Measurements from ENCODE around the gene RAE1. TPM values are rescaled to one million over a fixed set of nuclear protein-coding genes. Genes with fewer than 3 reads are reported as not detected.

Gene RAE1
- total and polyA plus RNA-seq, 4 donors = 3.6 to 19.4 (median 10.8) TPM

DNA sequence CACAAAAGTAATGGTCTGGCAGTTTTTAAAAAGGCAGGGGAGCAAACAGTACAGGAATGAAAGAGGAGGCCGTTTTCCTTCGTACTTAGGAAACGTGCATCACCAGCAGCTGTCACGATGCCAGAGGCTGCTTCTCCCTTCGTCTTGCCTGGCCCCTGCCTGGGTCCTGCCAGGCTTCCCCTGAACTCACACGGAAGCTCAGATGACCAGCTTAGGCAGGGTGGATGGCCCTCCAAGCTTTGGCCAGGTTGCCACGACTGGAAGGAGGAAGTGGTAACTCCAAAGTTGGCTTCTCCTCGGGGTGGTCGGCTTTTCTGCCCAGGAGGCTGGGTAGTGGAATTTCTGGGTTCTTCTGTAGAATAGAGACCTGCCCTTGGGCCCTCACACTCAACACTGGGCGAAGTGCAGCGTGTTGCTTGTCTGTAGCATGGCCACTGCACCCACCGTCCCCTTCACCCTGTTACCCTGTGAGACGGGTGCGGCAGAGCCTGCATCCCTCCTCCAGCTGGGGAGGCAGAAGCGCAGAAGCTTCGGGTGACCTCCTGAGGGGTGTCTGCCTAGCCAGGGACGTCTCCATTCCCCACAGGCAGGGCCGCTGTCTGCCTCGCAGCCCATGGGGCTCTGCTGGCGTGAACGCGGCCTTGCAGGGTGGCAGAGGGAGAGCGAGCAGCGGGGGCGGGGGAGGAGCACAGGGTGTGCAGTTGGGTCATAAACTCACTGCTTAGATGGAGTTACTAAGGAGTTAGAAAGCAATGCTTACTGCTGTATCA is 21.7 kb downstream of the RAE1 start:
- DNase-seq = no peak

DNA sequence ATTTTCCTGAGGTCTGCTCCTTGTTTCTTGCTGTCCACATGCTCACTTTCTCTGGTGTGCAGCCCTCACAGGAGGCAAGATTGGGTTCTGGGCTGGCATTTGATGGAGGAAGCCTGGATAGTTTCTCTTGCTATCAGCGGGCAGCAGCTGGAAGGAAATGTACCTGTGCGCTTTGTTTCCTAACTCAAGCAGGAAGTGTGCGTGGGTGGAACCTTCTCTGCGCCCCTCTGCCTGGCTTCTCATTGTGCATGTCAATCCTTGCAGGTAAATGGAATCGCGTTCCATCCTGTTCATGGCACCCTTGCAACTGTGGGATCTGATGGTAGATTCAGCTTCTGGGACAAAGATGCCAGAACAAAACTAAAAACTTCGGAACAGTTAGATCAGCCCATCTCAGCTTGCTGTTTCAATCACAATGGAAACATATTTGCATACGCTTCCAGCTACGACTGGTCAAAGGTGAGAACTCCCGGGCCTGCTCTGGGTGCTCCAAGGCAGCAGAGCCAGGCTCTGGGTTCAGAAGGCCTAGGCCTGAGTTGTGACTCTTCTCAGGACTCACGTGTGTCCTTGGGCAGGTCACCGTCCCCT is 23.4 kb downstream of the RAE1 start:
- no peaks in the 10 kb centered on the region for H3K9me3 ChIP-seq (ENCODE audit: control insufficient read depth, low read length)
- whole genome bisulfite sequencing, 2 donors = 87% methylated on average over 12 of the region's 12 CpGs
- no peak overlapping the region for H3K27ac ChIP-seq (ENCODE audit: low read depth in 1 of 2, low read length in 2 of 2)
- no peaks in the 10 kb centered on the region for H3K4me1 ChIP-seq (ENCODE audit: control insufficient read depth in 1 of 2, insufficient read depth in 2 of 2, low read length in 2 of 2)
- DNase-seq (no peak), ATAC-seq (ENCODE audit: low FRiP score) (peak; percentile 52)
- intact Hi-C loops (cut with DNase I) = no loop called here
- H3K4me3 ChIP-seq (ENCODE audit: low read length in 2 of 2) = no peak overlapping the region
- H3K27me3 ChIP-seq (ENCODE audit: control insufficient read depth in 1 of 2, insufficient read depth in 2 of 2, low read length in 1 of 2) = no peaks in the 10 kb centered on the region
- peaks cover 8 to 17% of the 10 kb centered on the region in 2 donors for H3K36me3 ChIP-seq (ENCODE audit: control insufficient read depth in 1 of 2, insufficient read depth in 2 of 2, low read length in 1 of 2)

More for the DNA sequence above, 21.7 kb downstream of the RAE1 start:
- Histone ChIP-seq H3K9me3 (ENCODE audit: control insufficient read depth, low read length) (no peaks in the 10 kb centered on the region), H3K4me3 (ENCODE audit: low read length in 2 of 2) (no peak overlapping the region), H3K36me3 (ENCODE audit: control insufficient read depth in 1 of 2, insufficient read depth in 2 of 2, low read length in 1 of 2) (peaks cover 11 to 21% of the 10 kb centered on the region in 2 donors), H3K4me1 (ENCODE audit: control insufficient read depth in 1 of 2, insufficient read depth in 2 of 2, low read length in 2 of 2) (no peaks in the 10 kb centered on the region), H3K27ac (ENCODE audit: low read depth in 1 of 2, low read length in 2 of 2) (no peak overlapping the region), H3K27me3 (ENCODE audit: control insufficient read depth in 1 of 2, insufficient read depth in 2 of 2, low read length in 1 of 2) (no peaks in the 10 kb centered on the region)
- WGBS, 2 donors = 81 to 86% methylated on average over 25 of the region's 25 CpGs
- intact Hi-C loops (cut with DNase I) = no loop called here
- no peak for ATAC-seq (ENCODE audit: low FRiP score)

DNA sequence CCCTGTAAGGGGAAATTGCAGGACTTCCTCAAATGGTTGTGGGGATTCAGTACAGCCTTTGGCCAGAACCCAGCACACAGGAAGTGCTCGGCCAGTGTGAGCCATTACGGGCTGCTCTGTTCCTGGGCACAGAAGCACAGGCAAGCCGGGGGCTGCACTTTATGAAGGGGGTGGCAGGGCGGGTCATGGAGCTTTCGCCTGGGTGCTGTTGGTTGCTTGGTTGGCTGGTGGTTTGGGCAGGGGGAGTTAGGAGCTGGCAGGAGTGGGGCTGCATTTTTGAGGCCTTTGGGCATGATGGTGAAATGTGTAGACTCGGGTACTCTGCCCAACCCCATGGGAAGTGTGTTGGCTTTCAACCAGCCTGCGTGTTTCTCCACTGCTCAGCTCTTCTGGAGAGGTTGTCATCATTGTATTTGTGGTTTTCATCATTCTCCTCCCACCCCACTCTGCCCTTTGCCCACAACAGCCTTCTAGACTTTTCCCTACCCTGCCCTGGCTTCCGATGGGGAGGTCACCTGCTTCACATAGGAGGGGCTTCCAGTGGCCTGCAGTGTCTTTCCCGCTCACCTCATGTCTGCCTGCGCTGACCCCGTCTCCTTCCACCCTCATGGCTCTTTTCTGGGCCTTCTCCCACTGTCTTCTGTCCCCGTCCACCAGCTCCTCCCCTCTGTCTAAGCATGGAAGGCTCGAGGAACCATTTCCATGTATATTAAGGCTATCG is 24.0 kb downstream of the RAE1 start:
- no peaks in the 10 kb centered on the region for H3K27me3 ChIP-seq (ENCODE audit: control insufficient read depth in 1 of 2, insufficient read depth in 2 of 2, low read length in 1 of 2)
- H3K4me3 ChIP-seq (ENCODE audit: low read length in 2 of 2) = no peak overlapping the region
- no peaks in the 10 kb centered on the region for H3K9me3 ChIP-seq (ENCODE audit: control insufficient read depth, low read length)
- intact Hi-C loops (cut with DNase I) = no loop called here
- ATAC-seq (ENCODE audit: low FRiP score) = no peak
- peaks cover 8 to 15% of the 10 kb centered on the region in 2 donors for H3K36me3 ChIP-seq (ENCODE audit: control insufficient read depth in 1 of 2, insufficient read depth in 2 of 2, low read length in 1 of 2)
- WGBS, 2 donors = 77 to 82% methylated on average over 14 of the region's 14 CpGs
- DNase-seq = peak; percentile 75 to 79
- no peaks in the 10 kb centered on the region for H3K4me1 ChIP-seq (ENCODE audit: control insufficient read depth in 1 of 2, insufficient read depth in 2 of 2, low read length in 2 of 2)
- no peak overlapping the region for H3K27ac ChIP-seq (ENCODE audit: low read depth in 1 of 2, low read length in 2 of 2)

DNA sequence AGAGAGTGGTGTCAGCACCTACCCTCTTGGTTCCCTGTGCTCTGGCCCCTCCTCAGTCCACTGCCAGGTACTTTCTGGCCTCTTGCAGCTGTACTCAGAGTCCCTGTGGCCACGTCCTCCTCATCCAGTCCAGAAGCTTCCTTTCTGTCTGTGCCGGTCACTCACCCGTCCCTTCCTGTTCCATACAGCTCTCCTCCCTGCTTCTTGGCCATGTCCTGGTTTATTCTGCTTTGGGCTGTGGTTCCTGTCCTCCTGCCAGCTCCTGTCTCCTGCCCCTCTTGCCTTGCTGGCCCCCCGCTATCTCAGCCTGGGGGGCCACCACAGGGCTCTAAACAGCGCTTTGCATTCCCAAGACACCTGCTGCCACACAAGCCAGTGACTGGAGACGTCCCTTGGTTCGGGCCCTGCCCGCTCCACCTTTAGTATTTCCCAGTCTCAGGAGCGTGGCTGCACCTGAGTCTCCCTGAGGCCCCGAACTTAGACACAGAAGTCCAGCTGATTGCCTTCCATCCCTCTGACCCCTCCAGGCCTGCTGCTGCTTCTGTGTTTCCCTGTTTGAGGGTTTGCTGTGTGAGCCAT is 24.7 kb downstream of the RAE1 start:
- Histone ChIP-seq H3K4me3 (ENCODE audit: low read length in 2 of 2) (no peak overlapping the region), H3K27ac (ENCODE audit: low read depth in 1 of 2, low read length in 2 of 2) (no peak overlapping the region), H3K4me1 (ENCODE audit: control insufficient read depth in 1 of 2, insufficient read depth in 2 of 2, low read length in 2 of 2) (no peaks in the 10 kb centered on the region), H3K36me3 (ENCODE audit: control insufficient read depth in 1 of 2, insufficient read depth in 2 of 2, low read length in 1 of 2) (peaks cover 8 to 12% of the 10 kb centered on the region in 2 donors), H3K9me3 (ENCODE audit: control insufficient read depth, low read length) (no peaks in the 10 kb centered on the region), H3K27me3 (ENCODE audit: control insufficient read depth in 1 of 2, insufficient read depth in 2 of 2, low read length in 1 of 2) (no peaks in the 10 kb centered on the region)
- WGBS, 2 donors = 90 to 93% methylated on average over 10 of the region's 10 CpGs
- intact Hi-C loops (cut with DNase I) = no loop called here
- DNase-seq (no peak), ATAC-seq (ENCODE audit: low FRiP score) (no peak)

DNA sequence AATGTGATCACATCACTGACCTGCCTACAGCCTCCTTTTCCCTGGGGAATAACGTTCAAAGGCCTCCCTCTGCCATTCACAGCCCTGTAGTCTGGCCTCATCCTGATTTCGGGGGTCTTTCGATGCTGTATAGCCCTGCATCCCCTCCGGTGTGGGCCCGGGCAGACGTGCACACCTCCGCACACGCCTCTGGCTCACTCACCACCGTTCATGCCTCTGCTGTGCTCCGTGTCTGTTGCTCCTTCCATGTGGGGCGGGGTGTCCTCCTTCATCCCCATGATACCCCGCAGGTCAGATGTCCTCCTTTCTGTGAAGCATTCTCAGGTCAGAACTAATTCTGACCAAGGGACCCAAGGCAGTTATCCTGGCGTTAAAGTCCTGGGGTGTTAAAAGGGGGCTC is 26.3 kb downstream of the RAE1 start:
- Histone ChIP-seq H3K36me3 (ENCODE audit: control insufficient read depth in 1 of 2, insufficient read depth in 2 of 2, low read length in 1 of 2) (peaks cover 4 to 8% of the 10 kb centered on the region in 2 donors), H3K9me3 (ENCODE audit: control insufficient read depth, low read length) (no peaks in the 10 kb centered on the region), H3K27ac (ENCODE audit: low read depth in 1 of 2, low read length in 2 of 2) (no peak overlapping the region), H3K4me3 (ENCODE audit: low read length in 2 of 2) (no peak overlapping the region), H3K27me3 (ENCODE audit: control insufficient read depth in 1 of 2, insufficient read depth in 2 of 2, low read length in 1 of 2) (no peaks in the 10 kb centered on the region), H3K4me1 (ENCODE audit: control insufficient read depth in 1 of 2, insufficient read depth in 2 of 2, low read length in 2 of 2) (no peaks in the 10 kb centered on the region)
- DNase-seq (no peak), ATAC-seq (ENCODE audit: low FRiP score) (no peak)
- WGBS, 2 donors = 82 to 83% methylated on average over 13 of the region's 13 CpGs
- intact Hi-C loops (cut with DNase I) = no loop called here

DNA sequence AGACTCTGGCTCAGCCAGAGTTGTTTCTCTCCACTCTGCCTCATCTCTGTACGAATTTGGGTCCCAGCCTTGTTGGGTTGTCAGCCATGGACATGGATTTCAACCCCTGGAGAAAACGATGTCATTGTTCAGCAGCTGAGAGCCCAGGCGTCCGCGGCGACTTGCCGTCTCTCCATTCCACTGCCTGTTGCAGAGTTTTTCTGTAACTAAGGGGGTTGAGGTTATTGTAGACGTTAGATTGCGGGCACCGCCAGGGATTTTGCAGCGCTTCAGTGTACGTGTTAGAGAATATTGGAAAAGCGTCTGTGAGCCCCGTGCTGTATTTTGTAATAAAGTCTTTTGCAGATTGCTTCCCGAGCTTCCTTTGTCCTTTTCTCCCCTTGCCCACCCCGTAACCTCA is 27.1 kb downstream of the RAE1 start:
- WGBS, 2 donors = 85 to 87% methylated on average over 16 of the region's 16 CpGs
- intact Hi-C loops (cut with DNase I) = no loop called here

DNA sequence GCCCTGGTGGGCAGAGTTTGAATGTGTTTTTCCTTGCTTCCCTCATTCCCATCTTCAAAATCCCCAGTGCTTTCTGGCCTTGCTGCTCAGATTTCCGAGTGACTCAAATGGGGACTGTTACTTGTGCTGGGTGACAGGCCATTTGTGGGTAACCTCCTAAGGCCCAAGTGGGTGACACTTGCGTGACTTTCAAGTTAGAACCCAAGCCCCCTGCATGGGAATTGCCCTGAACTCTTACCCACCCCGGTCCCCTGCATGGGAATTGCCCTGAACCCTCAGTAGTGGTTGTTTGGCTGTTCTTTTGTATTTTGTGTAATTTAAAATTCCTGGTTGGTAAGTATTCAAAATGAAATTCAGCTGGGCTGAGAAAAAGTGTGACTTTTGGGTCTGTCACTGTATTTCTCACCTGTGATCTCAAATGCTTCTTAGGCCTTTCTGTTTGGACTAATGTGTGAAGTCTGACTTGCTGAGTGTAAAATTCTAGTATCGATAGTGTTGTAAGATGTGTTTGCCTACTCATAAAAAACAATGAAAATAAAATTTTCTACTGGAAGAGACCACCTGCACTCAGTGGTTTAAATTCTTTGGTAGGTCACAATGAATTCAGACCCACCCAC is 27.7 kb downstream of the RAE1 start:
- H3K36me3 ChIP-seq (ENCODE audit: control insufficient read depth in 1 of 2, insufficient read depth in 2 of 2, low read length in 1 of 2) = peaks cover 4 to 8% of the 10 kb centered on the region in 2 donors
- no peaks in the 10 kb centered on the region for H3K27me3 ChIP-seq (ENCODE audit: control insufficient read depth in 1 of 2, insufficient read depth in 2 of 2, low read length in 1 of 2)
- no peak overlapping the region for H3K27ac ChIP-seq (ENCODE audit: low read depth in 1 of 2, low read length in 2 of 2)
- ATAC-seq (ENCODE audit: low FRiP score) (no peak), DNase-seq (no peak)
- H3K4me1 ChIP-seq (ENCODE audit: control insufficient read depth in 1 of 2, insufficient read depth in 2 of 2, low read length in 2 of 2) = no peaks in the 10 kb centered on the region
- intact Hi-C loops (cut with DNase I) = no loop called here
- H3K4me3 ChIP-seq (ENCODE audit: low read length in 2 of 2) = no peak overlapping the region
- WGBS, 2 donors = 88 to 89% methylated on average over 4 of the region's 4 CpGs
- no peaks in the 10 kb centered on the region for H3K9me3 ChIP-seq (ENCODE audit: control insufficient read depth, low read length)

More for the DNA sequence above, 27.1 kb downstream of the RAE1 start:
- H3K36me3 ChIP-seq (ENCODE audit: control insufficient read depth in 1 of 2, insufficient read depth in 2 of 2, low read length in 1 of 2) = peaks cover 4 to 8% of the 10 kb centered on the region in 2 donors
- no peak overlapping the region for H3K4me3 ChIP-seq (ENCODE audit: low read length in 2 of 2)
- no peaks in the 10 kb centered on the region for H3K9me3 ChIP-seq (ENCODE audit: control insufficient read depth, low read length)
- ATAC-seq (ENCODE audit: low FRiP score) (no peak), DNase-seq (no peak)
- no peaks in the 10 kb centered on the region for H3K4me1 ChIP-seq (ENCODE audit: control insufficient read depth in 1 of 2, insufficient read depth in 2 of 2, low read length in 2 of 2)
- no peak overlapping the region for H3K27ac ChIP-seq (ENCODE audit: low read depth in 1 of 2, low read length in 2 of 2)
- H3K27me3 ChIP-seq (ENCODE audit: control insufficient read depth in 1 of 2, insufficient read depth in 2 of 2, low read length in 1 of 2) = no peaks in the 10 kb centered on the region

DNA sequence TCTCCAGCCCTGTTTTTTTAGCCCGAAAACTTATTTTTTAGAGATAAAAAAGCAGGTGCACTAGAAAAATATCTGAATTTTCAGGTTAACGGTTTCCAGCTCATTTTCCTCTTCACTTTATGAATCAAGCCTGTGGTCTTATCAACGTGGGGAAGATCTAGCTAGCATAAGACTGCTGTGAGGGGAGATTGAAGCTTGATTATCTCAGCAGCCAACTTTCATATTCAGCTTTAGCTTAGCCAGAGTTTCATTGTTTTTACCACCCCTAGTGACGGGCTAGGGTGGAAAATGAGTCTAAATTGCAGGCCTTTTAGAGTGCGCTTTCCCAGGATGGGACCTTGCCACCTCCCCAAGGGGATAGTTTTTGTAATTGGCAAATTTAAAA is 28.2 kb downstream of the RAE1 start:
- peaks cover 4 to 7% of the 10 kb centered on the region in 2 donors for H3K36me3 ChIP-seq (ENCODE audit: control insufficient read depth in 1 of 2, insufficient read depth in 2 of 2, low read length in 1 of 2)

More for the DNA sequence above, 28.2 kb downstream of the RAE1 start:
- no peaks in the 10 kb centered on the region for H3K27me3 ChIP-seq (ENCODE audit: control insufficient read depth in 1 of 2, insufficient read depth in 2 of 2, low read length in 1 of 2)
- H3K9me3 ChIP-seq (ENCODE audit: control insufficient read depth, low read length) = no peaks in the 10 kb centered on the region
- intact Hi-C loops (cut with DNase I) = no loop called here
- WGBS, 2 donors = 82 to 83% methylated on average over 5 of the region's 5 CpGs
- DNase-seq = no peak
- H3K27ac ChIP-seq (ENCODE audit: low read depth in 1 of 2, low read length in 2 of 2) = no peak overlapping the region
- no peaks in the 10 kb centered on the region for H3K4me1 ChIP-seq (ENCODE audit: control insufficient read depth in 1 of 2, insufficient read depth in 2 of 2, low read length in 2 of 2)
- no peak for ATAC-seq (ENCODE audit: low FRiP score)
- H3K4me3 ChIP-seq (ENCODE audit: low read length in 2 of 2) = no peak overlapping the region
